Myocyte (in vitro differentiated cells): ENCODE results near the gene PILRB. TPM values are rescaled to one million over a fixed set of nuclear protein-coding genes. Genes with fewer than 3 reads are reported as not detected.
A peak's percentile ranks its signal among the peaks of the same experiment; 100 is the strongest.
"Not testable (repeated sequence)": the region's sequence is repeated elsewhere in the genome, so short reads cannot be mapped to it uniquely, and the experiment has no call there.

ENCODE experiments used
- DNase-seq: peaks from one replicate; pipeline ENCODE4 v3.0.0-alpha.2; 2012; ENCODE audit warnings: low read depth
- polyA plus RNA-seq: library from polyadenylated mRNA; unstranded; fragments of >200 nt; gene quantifications from one replicate; pipeline ENCODE4 v1.2.1, GENCODE V29; 2012; ENCODE audit warnings: missing spikeins
- total RNA-seq: library from RNA; depleted of rRNA; stranded (reverse); fragments of >200 nt; gene quantifications from 2 replicates; pipeline ENCODE4 v1.2.3, GENCODE V29; 2014

Gene PILRB
- 10.7 and 11.0 TPM in 2 replicates for total RNA-seq
- polyA plus RNA-seq, result 17.3 TPM

DNA sequence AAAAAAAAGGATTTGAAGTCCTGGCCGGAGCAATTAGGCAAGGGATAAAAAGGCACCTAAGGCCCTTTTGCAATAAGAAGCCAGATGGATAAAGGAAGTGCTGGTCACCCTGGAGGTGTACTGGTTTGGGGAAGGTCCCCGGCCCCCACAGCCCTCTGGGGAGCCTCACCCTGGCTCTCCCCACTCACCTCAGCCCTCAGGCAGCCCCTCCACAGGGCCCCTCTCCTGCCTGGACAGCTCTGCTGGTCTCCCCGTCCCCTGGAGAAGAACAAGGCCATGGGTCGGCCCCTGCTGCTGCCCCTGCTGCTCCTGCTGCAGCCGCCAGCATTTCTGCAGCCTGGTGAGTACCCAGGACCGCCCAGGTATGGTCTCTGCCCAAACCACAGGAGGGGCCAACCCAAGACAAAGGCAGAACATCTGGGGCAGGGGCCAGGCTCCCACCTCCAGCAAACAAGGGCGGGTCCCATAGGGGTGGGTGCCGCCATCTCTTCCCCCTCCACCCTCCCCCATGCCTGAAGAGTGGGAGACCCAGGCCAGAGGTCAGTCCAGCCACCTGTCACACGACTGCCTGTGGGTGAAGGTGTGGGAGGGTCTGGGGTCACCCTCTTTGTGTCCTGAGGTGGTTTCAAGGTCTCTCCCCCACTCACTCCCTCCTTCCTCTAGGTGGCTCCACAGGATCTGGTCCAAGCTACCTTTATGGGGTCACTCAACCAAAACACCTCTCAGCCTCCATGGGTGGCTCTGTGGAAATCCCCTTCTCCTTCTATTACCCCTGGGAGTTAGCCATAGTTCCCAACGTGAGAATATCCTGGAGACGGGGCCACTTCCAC is at the start of gene PILRB:
Gene PILRB, plus strand, starts transcription at position 91 of the 830 bp plus-strand sequence. Its CDS starts 186 bp downstream, at position 277.
- DNase-seq, result no peak

DNA sequence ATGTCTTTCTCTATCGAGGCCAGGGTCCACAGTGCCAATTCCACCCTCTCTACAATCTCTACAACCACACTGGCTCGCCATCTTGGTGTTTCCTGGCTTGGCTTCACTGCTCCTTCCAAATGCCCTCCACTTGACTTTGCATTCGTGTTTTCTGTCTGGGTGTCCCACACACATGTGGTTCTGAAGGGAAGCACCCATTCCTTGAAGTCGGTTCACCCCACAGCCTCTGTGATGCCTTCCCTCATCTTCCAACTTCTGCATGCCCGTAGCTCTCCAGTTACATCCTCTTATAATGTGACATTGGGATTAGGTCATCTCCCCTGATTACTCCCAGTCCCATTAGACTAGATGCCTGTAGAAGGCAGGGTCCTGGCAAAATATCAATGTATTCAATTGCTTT is 39.6 kb upstream of the PILRB start:
- DNase-seq, result not testable (repeated sequence)

DNA sequence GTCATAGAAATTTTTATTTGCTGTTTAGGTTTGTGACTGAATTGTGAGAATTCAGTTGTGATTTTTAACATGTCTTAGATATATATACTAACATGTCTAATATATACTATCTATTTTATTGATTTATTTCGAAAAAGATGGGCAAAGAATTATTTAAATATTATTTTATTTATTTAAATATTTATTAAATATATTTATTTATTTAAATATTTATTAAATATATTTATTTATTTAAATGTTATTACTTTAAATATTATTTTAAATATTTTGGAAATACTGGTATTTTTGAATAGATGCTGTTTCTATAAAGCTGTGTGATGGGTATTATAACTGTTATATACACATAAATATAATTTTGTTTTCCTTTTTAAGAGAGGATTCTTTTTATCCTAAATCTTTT is 36.3 kb upstream of the PILRB start:
- DNase-seq, result not testable (repeated sequence)

DNA sequence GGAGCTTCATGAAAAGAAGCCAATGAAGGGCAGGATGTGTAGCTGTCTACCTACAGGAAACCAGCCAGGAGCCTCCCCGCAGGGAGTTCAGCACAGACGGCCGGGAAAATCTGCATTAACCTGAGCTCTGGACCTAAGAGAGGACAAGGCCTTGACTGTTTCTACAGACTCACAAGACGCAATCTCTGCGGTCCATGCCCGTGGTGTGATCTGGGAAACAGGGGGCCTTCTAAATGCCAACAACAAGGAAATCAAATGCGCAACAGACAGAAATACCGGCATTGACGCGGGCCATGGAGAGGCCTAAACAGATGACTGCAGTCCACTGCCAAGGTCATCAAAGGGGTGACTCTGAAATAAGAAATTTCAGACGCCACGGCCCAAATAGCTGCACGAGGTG is 33.7 kb upstream of the PILRB start:
- not testable (repeated sequence) for DNase-seq

DNA sequence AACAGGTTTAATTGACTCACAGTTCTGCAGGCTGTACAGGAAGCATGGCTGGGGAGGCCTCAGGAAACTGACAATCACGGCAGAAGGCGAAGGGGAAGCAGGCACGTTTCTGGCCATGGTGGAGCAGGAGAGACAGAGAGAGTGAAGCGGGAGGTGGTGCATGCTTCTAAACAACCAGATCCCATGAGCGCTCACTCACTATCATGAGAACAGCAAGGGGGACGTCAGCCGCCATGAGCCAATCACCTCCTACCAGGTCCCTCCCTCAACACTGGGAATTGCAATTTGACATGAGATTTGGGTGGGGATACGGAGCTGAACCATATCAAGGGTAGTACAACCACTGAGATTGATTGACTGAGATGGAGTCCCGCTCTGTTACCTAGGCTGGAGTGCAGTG is 32.2 kb upstream of the PILRB start:
- not testable (repeated sequence) for DNase-seq

DNA sequence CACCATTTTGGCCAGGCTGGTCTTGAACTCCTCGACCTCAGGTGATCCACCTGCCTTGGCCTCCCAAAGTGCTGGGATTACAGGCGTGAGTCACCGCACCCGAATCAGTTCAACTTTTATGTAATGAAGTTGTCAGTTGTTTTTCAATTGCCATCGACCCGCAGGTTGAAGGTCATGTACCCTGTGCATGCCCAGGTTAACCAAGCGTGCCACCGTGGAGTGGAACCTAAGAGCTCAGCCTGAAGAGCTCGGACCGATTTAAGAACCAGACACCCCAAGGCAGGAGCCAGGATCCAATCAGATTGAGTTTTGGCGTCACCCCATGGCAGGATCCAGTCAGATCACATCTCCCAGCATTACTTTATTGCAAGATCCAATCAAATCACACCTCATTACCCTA is 31.0 kb upstream of the PILRB start:
- DNase-seq, result not testable (repeated sequence)

DNA sequence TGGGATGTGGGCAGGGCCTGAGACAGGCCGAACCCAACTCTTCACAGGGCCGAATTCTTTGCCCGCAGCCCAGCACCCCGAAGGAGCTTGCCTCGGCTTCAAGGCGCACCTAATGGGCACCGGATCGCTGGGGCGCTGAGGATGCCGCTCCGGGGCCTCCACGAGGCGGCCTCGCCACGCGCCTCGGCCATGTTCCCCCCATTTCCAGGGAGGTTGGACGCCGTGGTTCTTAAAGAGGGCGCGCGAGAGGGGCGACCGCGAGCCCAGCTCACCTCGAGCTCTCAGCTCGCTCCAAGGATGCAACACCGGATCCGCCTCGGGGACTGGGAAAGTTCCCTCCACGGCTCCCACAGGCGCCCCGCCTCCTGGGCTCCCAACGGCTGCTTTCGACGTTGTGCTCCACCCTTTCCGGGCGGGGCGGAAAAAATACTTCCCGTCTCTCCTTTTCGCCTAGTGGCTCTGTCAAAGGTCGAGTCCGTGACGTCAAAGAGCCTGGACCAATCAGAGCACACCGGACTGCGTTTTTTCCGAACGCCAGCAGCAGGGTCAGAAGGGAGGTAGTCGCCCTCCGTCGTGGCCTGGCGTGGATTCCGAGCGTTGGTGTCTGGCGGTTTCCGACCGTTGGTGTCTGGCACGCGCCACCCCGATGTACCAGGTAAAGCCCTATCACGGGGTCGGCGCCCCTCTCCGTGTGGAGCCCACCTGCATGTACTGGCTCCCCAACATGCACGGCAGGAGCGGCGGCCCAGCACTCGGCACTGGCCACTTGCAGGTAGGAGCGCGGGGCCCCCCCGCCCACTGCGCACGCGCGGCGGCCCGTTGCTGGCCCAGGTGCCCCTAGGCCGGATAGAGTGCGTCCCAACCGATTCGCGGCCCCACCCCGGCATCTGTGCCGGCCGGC is 22.1 kb upstream of the PILRB start:
- peak; percentile 96 for DNase-seq

DNA sequence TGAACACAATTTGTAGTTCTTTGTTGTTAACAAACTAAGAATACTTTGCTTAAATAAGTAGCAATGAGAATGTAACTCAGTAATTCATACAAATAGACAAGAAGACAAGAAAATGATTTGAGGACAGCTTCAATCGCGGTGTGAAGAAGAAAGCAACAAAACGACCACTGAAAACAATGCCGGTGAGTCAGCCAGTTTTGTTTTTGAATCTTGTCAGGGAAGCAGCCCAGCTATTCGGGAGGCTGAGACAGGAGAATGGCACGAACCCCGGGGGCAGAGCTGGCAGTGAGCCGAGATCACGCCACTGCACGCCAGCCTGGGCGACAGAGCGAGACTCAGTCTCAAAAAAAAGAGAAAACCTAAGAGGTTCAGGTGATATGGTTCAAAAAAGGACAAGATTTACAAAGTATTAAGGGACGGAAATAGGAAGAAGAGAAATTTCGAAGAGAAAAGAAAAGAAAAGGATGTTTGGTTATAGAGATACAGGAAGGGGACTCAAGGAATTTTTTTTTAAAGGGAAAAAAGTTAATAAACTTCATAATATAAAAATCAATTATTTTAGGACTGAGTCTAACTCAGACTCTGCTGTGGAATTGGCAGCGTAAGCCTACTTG is 19.7 kb upstream of the PILRB start:
- DNase-seq, result not testable (repeated sequence)

DNA sequence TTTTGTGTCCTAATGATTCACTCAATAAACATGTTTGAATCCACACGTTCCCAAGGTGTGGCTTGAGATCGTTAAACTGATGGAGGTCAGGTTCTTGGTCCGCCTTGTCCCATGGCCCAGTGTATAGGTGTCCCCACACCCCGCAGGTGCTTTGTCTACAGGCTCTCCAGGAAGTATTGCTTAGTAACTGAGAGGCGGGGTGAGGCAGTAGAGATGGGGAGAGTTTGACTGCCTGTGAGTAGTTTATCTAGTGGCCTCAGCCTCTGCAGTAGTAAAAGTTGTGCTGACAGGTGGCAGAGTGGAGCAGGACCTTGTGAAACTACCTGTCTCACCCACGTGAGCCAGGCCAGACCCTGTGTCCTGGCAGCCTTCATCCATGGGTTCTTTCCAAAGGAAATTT is 16.6 kb upstream of the PILRB start:
- not testable (repeated sequence) for DNase-seq

DNA sequence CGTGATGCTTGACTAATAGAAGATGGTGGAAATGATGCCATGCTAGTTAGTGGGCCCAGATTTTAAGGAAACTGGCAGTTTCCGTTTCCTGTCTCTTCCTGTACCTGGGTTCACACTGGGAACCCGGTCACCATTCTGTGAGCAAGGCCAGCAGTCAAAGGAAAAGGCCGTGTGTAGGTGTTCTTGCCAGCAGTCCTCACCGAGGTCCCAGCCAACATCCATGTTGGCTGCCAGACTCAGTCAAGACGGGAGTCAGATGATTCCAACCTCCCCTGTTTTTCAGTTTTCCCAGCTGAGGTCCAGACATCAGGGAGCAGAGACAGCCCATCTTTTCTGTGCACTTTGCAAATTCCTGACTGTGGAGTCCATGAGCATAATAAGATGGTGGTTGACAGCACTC is 15.2 kb upstream of the PILRB start:
- no peak for DNase-seq

DNA sequence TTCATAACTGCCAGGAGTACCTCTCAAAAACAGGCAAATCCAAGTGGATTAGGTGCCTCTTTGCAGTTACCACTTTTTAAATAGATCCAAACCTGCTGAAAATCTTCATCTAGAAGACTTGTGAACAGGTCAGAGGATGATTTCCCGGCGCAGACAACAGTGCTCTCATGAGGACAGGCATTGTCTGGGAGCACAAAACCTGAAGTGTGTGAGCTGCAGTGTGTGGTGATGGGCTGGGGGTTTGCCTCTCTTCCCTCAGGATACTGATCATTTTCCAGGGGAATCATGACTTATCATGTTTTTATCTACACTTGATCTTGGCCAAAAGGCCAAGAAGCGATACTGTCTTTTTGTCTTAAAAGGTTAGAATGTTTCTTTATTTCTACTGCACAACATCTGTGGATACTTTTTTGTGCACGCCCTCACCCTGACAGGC is 13.8 kb upstream of the PILRB start:
- not testable (repeated sequence) for DNase-seq

DNA sequence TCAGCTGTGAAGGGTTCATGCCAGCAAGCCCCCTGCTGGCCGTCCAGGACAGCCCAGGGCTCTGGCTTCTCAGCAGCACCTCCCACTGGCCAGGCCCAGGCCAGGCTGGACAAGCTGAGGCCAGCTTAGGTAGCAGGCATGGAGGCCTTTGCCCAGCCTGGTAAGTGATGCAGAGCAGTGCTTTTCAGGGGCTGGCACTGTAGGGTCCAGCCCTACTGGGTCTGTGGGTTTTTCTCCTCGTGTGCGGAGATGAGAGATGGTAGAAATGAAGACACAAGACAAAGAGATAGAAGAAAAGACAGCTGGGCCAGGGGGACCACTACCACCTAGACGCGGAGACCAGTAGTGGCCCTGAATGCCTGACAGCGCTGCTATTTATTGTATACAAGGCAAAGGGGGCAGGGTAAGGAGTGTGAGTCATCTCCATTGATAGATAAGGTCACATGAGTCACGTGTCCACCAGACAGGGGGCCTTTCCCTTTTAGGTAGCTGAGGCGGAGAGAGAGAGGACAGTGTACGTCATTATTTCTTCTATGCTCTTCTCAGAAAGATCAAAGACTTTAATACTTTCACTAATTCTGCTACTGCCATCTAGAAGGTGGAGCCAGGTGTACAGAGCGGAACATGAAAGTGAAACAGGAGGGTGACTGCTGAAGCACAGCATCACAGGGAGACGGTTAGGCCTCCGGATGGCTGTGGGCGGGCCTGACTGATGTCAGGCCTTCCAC is 13.2 kb upstream of the PILRB start:
- DNase-seq, result peak; percentile 31

DNA sequence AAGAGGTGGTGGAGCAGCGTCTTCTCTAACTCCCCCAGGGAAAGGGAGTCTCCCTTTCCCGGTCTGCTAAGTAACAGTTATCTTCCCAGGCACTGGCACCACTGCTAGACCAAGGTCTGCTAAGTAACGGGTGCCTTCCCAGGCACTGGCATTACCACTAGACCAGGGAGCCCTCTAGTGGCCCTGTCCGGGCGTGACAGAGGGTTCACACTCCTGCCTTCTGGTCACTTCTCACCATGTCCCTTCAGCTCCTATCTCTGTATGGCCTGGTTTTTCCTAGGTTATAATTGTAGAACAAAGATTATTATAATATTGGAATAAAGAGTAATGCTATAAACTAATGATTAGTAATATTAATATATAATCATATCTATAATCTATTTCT is 12.6 kb upstream of the PILRB start:
- DNase-seq, result peak; percentile 61

DNA sequence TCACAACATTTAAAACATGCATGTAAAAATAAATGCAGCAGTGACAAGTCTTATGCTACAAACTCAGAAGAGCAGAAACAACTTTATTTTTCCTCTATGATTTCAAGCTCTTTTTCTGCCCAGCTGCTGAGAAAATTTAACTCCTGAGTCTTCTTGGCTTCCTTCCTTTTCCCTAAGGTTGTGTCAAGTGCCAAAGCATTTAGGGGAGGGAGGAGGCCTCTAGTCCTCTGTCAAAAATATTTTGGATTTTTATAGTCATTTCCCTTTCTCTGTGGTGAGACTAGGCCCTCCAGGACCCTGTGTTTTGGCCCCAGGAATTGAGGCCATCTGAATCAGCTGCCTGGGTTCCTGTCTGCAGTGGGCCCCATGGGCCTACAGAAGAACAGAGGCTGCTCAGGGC is 11.0 kb upstream of the PILRB start:
- DNase-seq, result no peak

DNA sequence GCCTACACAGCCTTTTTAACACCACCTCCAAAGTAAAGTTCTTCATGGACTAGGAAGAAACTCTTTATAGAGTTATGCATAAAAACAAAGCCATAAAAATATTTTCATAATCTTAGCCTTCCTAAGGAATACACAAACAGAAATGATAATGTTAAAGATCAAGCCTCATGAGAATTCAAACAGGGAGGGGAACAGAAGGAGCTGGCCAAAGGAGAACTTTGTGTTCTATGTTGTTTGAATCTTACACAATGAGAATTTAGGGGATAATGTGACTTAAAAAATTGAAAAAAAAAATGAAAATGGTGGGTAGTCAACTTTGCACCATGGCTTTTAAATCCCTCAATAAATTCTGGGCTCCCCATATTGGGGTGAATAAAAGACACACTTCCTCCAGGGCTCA is 9.1 kb upstream of the PILRB start:
- DNase-seq, result no peak

DNA sequence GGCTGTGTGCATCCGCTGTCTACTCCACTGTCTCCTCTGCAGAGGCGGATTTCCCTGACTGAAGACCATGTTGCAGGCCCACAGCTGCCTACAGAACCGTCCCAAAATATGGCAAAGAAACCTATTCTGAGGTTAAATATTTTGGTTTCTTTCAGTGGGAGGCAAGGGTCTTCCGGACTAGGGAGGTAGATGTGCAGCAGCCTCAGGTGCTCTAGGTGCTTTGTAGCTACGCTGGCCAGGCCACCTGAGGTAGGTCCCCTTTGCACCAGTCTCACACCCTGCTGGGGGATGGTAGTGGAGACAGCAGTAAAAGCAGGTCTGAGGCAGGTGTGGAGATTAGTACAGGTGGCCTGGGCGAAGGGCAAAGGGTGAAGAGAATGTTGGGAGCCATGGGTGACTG is 8.2 kb upstream of the PILRB start:
- no peak for DNase-seq

DNA sequence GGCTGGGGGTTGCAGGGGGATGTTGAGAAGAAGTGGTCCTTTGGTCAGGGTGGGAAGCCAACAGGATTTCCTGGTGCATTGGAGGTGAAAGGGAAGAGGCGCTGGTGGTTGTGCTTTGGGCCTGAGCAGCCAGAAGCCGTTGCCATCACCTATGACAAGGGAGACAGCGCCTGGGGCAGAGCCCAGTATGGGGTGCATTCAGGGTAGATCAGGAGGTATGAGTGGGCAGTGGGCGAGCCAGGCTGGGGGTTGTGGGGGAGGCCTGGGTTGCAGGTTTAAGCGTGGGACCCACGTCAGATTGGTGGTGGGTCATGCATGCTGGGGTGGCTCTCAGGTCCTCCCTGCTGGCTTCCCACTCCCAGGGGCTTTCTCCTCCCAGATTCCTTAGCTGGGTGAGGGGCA is 6.3 kb upstream of the PILRB start:
- no peak for DNase-seq

DNA sequence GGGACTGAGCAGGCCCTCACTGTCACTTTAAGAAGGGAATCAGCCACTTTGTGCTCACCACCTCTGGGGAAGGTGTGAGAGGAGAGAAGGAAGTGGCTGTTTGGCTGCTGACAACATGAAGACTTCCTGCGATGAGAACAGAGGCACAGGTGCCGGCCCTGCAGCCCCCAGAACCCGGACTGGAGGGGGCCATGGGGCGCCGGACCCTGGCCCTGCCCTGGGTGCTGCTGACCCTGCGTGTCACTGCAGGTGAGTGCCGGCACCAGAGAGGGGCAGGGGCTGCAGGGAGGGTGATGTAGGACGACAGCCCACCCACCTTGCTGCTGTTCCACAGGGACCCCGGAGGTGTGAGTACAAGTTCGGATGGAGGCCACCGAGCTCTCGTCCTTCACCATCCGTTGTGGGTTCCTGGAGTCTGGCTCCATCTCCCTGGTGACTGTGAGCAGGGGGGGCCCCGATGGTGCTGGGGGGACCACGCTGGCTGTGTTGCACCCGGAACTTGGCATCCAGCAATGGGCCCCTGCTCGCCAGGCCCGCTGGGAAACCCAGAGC is 5.6 kb upstream of the PILRB start:
- not testable (repeated sequence) for DNase-seq

DNA sequence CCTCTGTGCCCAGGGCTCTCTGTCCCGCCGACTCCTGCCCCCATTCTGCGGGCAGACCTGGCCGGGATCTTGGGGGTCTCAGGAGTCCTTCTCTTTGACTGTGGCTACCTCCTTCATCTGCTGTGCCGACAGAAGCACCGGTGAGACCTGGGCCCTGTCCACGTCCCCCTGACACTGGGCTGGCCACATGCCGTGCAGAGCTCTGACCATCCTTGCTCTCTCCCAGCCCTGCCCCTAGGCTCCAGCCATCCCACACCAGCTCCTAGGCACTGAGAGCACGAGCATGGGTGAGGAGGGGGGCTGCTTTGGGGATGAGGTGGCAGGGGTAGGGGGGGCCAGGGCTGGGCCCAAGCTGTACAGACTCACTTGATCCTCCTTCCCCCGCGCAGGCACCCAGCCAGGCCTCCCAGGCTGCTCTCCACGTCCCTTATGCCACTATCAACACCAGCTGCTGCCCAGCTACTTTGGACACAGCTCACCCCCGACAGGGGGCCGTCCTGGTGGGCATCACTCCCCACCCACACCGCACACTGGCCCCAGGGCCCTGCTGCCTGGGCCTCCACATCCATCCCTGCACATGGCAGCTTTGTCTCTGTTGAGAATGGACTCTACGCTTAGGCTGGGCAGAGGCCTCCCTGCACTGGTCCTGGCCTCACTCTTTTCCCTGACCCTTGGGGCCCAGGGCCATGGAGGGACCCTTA is 4.8 kb upstream of the PILRB start:
- no peak for DNase-seq
